CD4-positive, alpha-beta T cell treated with Interleukin-4 for 4 hours (primary cell): Measurements from ENCODE around the gene USP35.

Experiments used
- DNase-seq: peaks from one replicate; pipeline ENCODE4 v3.0.0-alpha.2; 2020

The USP35 gene

DNA sequence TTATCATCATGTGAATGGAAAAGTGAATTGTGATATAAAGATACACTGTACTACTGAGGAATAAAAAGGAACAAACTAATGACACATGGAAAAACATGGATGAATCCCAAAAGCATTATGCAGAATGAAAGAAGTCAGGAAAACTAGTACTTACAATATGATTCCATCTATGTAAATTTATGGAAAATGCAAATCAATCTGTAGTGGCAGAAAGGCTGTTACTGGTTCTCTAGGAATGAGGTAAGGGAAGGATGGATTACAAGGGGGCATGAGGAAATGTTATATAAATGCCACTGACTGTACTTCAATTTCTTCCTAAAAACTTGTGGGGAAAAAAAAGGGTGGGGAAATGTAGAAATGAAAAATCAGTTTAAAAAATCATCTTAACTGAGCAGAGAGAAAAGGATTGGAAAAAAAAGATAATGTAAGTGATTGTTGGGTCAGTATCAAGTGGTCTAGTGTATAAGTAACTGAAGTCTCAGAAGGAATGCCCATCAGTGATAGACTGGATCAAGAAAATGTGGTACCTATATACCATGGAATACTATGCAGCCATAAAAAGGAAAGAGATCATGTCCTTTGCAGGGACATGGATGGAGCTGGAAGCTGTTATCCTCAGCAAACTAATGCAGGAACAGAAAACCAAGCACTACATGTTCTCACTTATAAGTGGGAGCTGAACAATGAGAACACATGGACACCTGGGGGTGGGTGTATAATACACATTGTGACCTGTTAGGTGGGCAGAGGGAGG, 48.8 kb downstream of the USP35 start:
- no peak for DNase-seq

DNA sequence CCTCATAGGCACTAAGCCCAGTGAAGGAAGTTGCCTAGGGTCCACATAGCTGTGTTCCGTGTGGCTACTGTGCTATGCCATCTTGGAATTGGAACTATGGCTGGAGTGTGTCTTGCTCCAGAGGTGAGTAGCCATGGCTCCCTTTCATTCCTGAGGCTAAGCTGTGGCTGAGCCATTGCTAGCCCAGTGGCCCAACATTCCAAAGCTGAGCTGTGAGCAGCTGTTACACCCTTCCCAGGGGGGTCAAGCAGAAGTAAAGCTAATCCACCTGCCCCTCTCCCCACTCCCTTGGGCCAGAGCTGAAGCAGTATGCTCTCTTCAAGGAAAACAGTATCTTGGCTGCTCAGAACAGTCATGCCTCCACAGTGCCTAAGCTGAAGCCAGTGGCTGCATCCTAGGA, 51.1 kb downstream of the USP35 start:
- DNase-seq: no peak

DNA sequence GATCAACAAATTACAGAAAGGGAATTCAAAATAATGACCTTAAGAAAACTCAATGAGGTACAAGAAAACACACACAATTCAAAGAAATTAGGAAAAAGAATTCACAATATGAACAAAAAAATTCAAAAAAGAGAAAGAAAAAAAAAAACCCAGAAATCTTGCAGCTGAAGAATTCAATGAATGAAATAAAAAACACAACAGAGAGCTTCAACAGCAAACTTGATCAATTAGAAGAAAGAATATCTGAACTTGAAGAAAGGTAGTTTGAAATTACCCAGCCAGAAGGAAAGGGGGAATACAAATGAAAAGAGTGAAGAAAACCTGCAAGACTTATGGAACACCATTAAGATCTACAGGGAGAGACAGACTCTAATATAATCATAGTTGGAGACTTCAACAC, 52.8 kb downstream of the USP35 start:
- no peak for DNase-seq

DNA sequence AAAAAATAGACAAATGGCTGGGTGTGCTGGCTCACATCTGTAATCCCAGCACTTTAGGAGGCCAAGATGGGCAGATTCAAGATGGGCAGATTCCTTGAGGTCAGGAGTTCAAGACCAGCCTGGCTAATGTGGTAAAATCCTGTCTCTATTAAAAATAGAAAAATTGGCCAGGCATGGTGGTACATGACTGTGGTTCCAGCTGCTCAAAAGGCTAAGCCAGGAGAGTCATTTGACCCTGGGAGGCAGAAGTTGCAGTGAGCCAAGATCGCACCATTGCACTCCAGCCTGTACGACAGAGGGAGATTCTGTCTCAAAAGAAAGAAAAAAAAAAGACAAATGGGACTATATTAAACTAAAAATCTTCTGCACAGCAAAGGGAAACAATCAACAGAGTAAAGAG, 55.4 kb downstream of the USP35 start:
- DNase-seq: no peak

DNA sequence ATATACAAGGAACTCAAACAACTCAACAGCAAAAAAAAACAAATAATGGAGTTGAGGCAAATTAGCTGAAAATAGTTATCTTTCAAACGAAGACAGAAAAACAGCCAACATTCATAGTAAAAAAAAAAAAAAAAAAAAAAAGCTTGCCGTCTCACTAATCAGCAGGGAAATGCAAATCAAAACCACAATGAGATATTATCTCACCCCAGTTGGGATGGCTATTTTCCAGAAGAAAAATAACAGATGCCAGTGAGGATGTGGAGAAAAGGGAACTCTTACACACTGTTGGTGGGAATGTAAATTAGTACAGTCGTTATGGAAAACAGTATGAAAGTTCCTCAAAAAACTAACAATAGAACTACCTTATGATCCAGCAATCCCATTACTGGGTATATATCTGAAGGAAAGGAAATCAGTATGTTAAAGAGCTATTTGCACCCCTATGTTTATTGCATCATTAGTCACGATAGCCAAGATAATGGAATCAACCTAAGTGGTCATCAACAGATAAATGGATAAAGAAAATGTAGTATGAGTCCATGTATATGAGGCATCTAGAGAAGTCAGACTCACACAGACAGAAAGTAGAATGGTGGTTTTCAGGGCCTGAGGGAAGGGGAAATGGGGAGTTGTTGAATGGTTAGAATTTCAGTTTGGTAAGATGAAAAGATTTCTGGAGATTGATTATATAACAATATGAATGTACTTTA, 56.0 kb downstream of the USP35 start:
- DNase-seq: no peak

DNA sequence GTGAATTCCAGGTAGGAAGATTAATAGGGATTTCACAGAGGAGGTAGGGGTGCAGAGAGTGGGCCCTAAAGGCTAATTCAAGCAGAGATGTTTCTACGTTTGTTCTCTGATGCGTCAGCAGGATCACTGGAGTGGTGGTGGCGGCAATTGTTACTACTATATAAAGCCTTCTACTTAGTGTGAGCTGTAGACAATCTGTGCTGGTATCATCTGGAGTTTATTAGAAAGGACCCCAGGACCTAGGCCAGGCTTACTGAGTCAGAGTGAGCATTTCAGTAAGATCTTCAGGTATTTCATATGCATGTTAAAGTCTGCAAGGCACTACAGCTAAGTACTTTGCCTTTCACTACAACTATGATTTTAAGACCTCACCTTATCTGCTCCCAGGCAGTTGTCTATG, 59.5 kb downstream of the USP35 start:
- DNase-seq: no peak

DNA sequence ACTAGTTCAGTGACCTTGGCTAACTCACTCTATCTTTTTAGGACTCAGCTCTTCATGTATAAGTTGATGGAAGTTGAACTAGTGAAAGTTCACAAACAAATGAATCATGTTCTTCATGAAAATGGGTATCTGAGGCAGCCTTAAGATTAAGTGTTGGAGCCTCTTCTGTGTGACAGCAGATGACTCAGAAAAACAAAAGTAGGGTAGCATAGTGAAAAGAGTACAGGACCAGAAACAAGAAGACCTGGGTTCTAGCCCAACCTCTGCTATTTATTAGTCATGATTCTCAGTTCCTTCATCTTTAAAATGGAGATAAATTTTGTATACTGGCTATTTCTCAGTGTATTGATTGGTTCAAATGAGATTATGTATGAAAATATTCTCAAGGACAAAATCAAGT, 60.2 kb downstream of the USP35 start:
- no peak for DNase-seq

DNA sequence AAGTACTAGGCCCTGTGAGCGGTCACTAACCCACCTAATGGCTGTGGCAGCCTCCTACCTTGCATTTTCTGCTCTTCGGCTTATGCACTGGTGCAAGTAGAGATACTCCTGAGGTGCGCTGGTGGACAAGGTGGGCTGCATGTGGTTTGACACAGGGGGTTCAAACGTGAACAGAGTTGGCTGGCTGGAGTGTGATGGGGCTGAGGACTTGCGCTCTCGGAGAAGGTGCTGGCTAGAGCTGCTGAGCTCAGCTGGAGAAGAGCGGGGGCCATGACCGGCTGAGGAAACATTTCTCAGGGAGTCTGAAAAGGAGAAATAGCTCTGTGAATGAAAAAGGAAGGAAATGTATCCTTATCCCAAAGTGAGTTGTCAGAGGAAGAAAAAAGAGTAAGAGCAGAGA, 61.4 kb downstream of the USP35 start:
- DNase-seq: no peak

DNA sequence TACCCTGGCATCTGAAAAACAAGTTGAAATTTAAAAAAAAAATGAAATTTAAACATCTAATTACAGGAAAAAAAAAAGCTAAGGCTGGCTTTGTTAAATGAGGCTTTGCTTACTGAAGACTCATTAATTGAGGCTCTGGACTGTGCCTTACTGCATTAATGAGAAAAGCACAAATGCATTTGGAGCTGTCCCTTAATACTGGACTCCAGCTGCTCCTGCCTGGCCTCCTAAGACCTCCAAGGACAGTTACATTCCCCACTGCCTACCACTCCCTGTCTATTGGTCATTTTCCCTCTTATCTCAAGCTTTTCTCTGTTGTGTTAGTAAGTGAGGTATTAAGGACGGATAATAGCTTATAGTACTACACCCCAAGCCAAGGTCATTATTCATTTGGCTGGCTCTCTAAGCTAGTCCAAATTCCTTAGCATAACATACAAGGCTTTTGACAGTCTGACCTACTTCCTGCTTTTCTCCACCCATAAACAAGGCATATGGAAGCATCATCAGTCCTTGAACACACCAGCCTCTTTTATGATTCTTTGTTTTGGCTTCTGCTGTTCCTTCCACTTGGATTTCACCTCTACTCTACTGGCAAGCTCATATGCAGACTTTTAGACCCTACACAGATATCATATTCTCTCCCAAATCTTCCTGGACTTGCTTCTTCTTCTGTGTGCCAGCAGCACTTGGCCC, 62.5 kb downstream of the USP35 start:
- DNase-seq: no peak

DNA sequence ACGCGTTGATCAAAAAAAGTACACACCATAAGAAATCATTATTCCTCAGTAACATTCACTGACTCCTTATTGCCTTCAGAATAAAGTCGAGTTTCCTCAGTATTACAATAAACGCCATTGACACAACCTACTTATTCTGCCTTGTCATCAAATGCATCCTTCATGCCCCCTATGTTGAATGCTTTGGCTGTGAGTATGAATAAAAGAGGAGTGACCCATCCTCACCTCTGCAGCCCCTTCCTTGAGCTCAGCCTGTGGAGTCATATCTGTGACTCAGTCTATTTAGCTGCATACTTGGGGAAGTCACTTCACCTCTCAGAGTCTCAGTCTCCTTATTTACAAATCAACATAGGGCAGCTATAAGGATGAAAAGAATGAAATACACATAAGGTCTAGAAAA, 65.1 kb downstream of the USP35 start:
- no peak for DNase-seq

DNA sequence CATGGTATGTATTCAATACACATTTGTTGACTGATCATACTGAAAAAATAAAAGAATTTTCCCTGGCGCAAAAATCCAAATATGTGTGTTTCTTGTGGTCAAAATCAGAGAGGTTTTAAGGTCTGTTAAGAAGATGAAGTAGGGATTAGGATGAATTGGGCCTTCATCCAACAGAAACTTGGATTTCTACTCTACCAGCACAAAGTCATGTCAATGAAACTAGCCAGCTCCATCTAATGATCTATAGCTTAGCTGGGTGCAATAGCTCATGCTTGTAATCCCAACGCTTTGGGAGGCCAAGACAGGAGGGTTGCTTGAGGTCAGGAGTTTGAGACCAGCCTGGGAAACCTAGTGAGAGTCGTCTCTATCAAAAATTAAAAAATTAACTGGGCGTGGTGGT, 65.5 kb downstream of the USP35 start:
- DNase-seq: no peak

DNA sequence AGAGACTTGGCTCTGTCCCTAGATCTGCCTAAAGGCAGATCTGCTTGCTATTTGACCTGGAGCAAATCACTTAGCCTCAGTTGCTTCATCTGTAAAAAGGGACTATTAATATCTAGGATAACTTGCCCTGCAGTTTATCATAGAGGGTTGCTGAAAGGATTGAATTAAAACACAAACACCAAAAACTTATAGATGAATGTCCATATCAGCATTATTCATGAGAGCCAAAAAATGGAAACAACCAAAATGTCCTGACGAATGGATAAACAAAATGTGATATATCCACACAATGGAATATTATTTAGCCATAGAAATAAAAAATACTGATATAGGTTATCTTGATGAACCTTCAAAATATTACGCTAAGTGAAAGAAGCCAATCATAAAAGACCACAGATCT, 67.2 kb downstream of the USP35 start:
- no peak for DNase-seq

DNA sequence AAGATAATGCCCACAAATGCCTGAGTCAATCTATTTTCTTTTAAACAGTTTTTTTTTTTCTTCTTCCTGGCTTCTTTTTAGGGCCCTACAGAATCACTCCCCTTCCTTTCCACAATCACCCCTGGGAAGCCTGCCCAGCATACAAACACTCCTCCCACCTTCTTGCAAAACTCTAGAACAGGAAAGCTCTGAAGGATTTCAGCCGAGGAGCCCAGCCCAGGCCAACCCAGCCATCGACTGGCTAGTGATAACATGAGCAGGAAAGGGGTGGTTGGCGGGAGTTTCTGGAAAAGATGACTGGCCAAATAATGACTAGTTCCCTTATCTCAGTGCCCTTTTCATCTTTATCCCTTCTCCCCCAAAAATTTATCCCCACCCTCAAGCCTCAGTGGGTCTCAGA, 68.2 kb downstream of the USP35 start:
- no peak for DNase-seq

DNA sequence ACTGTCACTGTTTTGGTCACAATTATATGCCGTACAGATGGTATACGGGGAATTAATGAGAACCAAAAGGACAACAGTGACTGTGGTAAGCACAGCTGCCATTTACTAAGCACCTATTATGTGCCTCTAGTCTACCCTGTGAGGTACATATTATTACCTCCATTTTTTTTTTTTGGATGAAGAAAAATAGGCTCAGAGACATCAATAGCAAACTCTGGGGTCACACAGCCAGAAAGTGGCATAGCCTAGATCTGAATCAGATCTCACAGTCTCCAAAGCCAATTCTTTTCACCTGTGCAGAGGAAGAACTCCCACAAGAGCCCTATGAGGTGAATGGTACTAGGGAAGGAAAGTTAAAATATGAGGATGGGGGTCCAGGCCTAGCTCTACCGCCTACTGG, 68.9 kb downstream of the USP35 start:
- DNase-seq: no peak

DNA sequence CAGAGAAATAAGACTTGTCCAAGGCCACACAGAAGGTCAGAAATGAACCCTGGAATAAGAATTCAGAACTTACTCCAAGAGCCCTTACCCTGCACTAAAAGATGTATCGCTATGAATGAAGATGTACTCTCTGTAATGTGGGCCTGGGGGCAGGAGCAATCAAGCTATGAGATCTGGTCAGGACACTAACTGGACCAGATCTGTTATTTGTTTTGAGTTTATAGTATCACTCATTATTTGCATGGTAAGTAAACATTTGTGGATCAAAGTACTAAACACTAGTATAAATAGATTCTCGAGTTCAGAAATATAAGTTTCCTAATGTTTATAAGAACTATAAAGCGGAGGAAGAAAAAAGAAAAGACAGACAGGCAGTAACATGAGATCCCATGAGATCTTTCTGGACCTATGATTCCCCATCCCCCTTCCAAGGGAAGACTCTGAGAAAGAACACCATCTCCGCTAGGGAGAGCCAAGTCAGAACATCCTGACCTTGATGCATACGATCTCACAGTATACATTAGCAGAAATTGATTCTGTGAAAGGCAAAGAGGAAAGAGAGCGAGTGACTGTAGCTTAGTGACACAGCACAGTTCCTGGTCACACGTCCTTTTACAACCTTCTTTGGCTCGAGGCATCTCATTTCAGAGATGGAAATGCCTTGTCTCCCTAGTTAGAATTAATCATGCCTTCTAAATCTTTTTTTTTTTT, 71.2 kb downstream of the USP35 start:
- no peak for DNase-seq

DNA sequence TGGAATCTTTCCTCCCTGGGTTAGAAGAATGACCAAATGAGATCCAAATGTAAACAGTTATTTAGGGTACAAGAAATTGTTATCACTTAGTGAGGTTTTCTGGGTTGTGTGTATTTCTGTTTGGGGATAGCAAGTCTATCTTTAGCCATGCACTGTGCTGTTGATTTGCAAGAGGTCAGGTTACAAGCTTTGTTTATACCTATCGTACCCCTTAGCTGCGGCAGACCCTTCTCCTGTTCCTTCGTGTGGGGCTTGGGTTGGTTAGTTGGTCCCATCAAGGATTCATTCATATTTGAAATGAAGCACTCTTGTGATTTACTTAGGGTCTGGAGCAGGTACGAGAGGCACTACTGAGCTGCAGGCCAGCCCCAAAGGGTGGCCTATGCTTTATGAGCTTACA, 72.6 kb downstream of the USP35 start:
- DNase-seq: no peak

DNA sequence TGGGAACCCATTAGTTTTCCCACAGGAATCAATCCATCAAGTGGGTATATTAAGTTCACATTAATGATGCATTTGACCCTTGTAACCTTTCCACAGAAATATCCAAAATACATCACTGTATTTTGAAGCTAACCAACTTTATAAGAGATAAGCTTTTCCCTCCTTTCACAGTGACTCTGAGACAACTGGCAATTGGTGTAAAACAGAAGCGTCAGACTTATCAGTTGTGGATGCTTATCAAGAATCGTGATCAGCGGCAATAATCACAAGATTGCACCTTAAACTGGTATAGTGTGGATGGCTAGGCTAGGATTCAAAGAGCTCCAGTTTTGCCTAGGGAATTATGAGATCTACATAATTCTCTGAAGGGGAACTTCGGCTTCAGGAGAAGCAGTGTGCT, 73.1 kb downstream of the USP35 start:
- DNase-seq: no peak

DNA sequence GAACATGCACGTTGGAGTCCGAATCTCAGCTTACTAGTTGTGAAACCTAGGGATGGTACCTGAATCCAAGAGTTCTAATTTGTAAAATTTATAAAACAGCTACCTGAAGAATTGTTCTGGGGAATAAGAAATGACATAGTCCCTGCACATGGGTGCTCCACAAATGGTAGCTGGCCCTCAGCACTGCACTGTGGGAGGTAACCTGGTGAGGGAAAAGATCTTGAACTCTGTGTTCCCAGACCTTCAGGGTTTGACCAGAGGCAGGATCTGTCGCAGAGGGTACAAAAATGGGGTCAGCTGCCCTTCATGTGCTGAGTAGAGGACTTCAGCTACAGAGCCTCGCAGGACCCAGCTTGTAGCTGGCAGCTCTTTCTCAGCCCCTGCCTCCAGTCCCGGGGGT, 73.5 kb downstream of the USP35 start:
- DNase-seq: no peak

DNA sequence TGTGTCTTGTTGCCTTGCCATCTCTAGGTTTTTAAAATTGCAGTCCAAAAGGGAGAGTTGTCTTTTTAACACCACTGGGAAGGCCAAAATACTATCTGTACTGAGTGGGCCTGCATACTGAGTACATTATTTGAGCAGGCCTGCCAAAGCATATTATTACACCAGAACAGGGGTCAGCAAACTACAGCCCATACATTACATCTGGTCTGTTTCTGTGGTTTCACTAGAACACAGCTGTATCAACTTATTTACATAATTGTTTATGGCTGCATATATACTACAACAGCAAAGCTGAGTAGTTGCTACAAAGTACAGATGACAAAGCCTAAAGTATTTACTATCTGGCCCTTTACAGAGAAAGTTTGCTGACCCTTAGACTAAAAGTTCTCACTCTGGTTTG, 74.0 kb downstream of the USP35 start:
- DNase-seq: no peak
